ENCODE measurements around the gene FTO.

The FTO gene

DNA sequence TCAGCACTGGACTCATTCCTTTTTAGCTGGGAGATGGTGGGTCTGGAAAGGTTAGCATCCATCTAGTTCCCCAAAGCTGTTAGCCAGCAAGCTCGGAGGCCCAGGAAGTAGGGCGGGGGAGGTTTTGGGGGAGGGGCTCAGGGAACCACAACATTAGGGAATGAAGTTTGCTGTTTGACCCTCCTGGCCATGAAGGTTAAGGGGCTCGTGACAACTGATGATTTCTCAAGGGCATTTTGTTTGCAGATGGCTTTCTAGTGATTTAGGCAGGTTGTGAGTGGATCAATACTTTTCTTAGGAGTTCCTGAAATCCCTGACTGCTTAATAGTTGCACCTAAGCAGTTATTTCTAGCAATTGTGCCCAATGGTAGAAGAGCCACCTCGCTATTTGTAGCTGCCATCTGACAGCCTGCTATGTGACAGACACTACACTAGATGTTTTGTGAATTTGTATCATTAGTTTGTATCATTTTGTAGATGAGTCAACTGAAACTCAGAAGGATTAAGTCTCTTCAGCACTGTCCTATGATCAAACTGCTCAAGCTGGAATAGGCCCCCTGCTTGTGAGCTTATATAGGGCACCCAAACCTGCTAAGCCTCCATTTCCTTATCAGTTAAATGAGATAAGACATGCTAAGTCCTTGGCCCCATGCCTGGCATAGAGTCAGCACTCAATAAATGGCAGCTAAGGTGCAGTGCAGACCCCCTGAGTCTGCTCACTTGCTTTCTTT lies 436.3 kb downstream of the FTO start:
- TF ChIP-seq TAF1 (IDR thresholded peaks at IDR 0.05; ENCODE audit: borderline replicate concordance, insufficient read depth, low read length) (no peak), POLR2AphosphoS5 (IDR thresholded peaks at IDR 0.05; ENCODE audit: low read depth, low read length) (no peak), FOXP2 (optimal IDR thresholded peaks at IDR 0.05; ENCODE audit: borderline replicate concordance, extremely low read depth, extremely low read length, insufficient read depth) (no peak), SIN3A (IDR thresholded peaks at IDR 0.05; ENCODE audit: borderline replicate concordance, insufficient read depth, low read length) (no peak)
- TF ChIP-seq, protein P1, sequence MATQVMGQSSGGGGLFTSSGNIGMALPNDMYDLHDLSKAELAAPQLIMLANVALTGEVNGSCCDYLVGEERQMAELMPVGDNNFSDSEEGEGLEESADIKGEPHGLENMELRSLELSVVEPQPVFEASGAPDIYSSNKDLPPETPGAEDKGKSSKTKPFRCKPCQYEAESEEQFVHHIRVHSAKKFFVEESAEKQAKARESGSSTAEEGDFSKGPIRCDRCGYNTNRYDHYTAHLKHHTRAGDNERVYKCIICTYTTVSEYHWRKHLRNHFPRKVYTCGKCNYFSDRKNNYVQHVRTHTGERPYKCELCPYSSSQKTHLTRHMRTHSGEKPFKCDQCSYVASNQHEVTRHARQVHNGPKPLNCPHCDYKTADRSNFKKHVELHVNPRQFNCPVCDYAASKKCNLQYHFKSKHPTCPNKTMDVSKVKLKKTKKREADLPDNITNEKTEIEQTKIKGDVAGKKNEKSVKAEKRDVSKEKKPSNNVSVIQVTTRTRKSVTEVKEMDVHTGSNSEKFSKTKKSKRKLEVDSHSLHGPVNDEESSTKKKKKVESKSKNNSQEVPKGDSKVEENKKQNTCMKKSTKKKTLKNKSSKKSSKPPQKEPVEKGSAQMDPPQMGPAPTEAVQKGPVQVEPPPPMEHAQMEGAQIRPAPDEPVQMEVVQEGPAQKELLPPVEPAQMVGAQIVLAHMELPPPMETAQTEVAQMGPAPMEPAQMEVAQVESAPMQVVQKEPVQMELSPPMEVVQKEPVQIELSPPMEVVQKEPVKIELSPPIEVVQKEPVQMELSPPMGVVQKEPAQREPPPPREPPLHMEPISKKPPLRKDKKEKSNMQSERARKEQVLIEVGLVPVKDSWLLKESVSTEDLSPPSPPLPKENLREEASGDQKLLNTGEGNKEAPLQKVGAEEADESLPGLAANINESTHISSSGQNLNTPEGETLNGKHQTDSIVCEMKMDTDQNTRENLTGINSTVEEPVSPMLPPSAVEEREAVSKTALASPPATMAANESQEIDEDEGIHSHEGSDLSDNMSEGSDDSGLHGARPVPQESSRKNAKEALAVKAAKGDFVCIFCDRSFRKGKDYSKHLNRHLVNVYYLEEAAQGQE (IDR thresholded peaks at IDR 0.05; ENCODE audit: insufficient read depth in 1 of 2, low read depth in 2 of 2, low read length in 2 of 2) = no peak

DNA sequence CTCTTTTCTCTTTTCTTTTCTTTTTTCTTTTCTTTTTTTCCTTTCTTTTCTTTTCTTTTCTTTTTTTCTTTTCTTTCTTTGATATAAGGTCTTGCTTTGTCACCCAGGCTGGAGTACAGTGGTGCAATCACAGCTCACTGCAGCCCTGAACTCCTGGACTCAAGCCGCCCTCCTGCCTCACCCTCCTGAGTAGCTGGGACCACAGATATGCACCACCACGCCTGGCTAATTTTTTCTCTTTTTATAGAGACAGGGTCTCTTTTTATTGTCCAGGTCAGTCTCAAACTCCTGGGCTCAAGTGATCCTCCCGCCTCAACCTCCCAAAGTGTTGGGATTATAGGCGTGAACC lies 436.8 kb downstream of the FTO start:
- TF ChIP-seq SIN3A (IDR thresholded peaks at IDR 0.05; ENCODE audit: borderline replicate concordance, insufficient read depth, low read length) (no peak), POLR2AphosphoS5 (IDR thresholded peaks at IDR 0.05; ENCODE audit: low read depth, low read length) (no peak), FOXP2 (optimal IDR thresholded peaks at IDR 0.05; ENCODE audit: borderline replicate concordance, extremely low read depth, extremely low read length, insufficient read depth) (no peak), TAF1 (IDR thresholded peaks at IDR 0.05; ENCODE audit: borderline replicate concordance, insufficient read depth, low read length) (no peak)
- TF ChIP-seq, protein P1 (IDR thresholded peaks at IDR 0.05; ENCODE audit: insufficient read depth in 1 of 2, low read depth in 2 of 2, low read length in 2 of 2) = no peak

DNA sequence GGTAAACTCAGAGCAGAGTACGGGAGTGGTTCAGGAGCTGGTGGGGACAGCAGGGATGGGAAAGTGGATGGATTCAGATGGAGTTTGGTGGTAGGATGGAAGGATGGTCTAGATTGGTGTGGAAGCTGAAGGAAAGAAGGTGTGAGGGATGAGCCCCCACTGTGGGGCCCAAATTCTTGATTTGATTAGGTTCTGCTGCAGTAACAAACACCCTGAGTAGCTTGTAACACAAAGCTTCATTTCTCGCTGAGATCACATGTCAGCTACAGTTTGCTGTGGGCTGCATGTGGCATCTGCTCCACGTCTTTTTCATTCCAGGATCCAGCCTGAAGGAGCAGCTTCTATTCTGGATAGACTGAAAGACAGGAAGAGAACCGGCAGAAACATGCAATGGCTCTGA lies 438.8 kb downstream of the FTO start:
- TF ChIP-seq, protein P1 (IDR thresholded peaks at IDR 0.05; ENCODE audit: insufficient read depth in 1 of 2, low read depth in 2 of 2, low read length in 2 of 2) = no peak
- TF ChIP-seq SIN3A (IDR thresholded peaks at IDR 0.05; ENCODE audit: borderline replicate concordance, insufficient read depth, low read length) = no peak
- no peak for TF ChIP-seq POLR2AphosphoS5 (IDR thresholded peaks at IDR 0.05; ENCODE audit: low read depth, low read length)
- TF ChIP-seq FOXP2 (optimal IDR thresholded peaks at IDR 0.05; ENCODE audit: borderline replicate concordance, extremely low read depth, extremely low read length, insufficient read depth) = no peak
- no peak for TF ChIP-seq TAF1 (IDR thresholded peaks at IDR 0.05; ENCODE audit: borderline replicate concordance, insufficient read depth, low read length)

DNA sequence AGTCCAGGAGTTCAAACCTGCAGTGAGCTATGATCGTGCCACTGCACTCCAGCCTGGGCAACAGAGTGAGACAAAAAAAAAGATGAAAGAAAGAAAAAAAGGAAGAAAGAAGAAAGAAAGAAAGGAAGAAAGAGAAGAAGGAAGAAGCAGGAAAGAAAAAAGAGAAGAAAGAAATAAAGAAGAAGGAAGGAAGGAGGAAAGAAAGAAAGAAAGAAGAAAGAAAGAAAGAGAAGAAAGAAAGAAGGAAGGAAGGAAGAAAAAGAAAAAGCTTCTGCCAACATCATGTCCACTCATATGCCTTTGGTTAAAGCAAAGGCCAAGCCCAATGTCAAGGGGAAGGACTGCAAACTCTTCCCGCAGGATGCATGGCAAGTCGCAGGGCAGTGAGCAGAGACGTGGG lies 439.5 kb downstream of the FTO start:
- no peak for TF ChIP-seq TAF1 (IDR thresholded peaks at IDR 0.05; ENCODE audit: borderline replicate concordance, insufficient read depth, low read length)
- no peak for TF ChIP-seq SIN3A (IDR thresholded peaks at IDR 0.05; ENCODE audit: borderline replicate concordance, insufficient read depth, low read length)
- no peak for TF ChIP-seq POLR2AphosphoS5 (IDR thresholded peaks at IDR 0.05; ENCODE audit: low read depth, low read length)
- TF ChIP-seq, protein P1 (IDR thresholded peaks at IDR 0.05; ENCODE audit: insufficient read depth in 1 of 2, low read depth in 2 of 2, low read length in 2 of 2) = no peak
- no peak for TF ChIP-seq FOXP2 (optimal IDR thresholded peaks at IDR 0.05; ENCODE audit: borderline replicate concordance, extremely low read depth, extremely low read length, insufficient read depth)

Measured in PFSK-1 (cell line).